Bronchial smooth muscle cell (primary cell): ENCODE data around the gene SP110. TPM values are rescaled to one million over a fixed set of nuclear protein-coding genes. Genes with fewer than 3 reads are reported as not detected.

Experiments used
- total RNA-seq: library from RNA; depleted of rRNA; stranded (reverse); fragments of >200 nt; gene quantifications from 2 replicates; pipeline ENCODE4 v1.2.1, GENCODE V29; 2014

Gene SP110
- 9.9 TPM in 2 replicates for total RNA-seq

DNA sequence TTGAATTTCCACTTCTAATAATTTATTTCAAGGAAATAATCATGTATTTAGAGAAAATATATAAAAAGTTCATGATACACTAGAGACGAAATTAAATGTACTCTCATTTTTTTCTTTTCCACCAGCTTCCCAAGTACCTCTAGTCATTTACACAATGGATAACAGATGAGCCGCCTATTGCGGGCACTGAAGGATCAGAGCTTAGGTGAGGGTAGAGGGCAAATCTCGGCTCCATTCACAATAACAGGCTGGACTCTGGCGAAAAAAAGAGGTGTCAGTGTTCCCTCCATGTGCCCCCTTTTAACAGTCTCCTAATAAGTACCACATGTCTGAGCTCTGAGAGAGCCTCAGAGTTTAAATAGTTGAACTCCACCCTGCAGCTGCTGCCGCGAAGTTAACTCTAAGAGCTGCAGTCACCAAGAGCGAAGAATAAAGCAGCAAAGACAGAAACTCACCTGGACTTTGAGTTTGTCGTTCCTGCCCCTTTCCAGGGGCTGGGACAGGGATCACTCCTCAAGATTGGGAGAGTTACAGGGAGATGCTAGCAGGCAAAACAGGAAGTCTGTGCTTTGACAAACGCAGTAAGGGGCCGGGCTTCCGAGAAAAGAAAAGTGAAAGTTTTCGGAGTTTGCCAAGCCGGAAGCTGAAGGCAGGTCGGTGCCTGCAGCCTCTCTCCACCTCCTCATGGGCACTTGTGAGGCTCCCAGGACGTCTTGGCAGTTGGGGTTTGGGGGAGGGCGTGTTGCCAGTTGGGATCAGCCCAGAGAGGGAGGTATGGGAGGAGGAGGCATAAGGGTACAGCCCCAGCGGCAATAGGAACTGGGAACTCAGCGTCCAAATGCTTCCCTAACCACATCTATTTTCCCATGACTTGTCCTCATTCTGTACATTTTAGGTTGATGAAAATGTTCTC is at the start of gene SP110:
Gene SP110, minus strand, starts transcription at position 566 of the 913 bp plus-strand sequence. CDS start 3,057 bp downstream, outside the sequence.

DNA sequence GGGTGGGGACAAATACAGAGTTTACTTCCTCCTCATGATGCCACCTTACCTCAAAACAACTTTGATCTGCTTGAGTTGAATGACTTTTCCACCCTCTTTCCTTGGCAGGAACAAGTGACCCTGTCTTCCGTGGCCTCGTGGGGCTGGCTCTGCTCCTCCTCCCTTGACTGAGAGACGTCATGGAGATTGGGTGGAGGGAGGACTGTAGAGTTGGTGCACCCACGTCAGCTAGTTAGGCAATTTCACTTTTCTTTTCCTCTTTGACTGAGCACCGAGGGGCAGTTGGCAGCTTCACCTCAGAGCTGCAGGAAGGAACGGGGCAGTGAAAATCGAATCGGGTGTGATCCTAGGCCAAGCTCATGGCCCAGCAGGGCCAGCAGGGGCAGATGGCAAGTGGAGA is 5.7 kb upstream of the SP110 start, which contains the start of gene SP140:
Gene SP140, plus strand, starts transcription at position 251 of the 400 bp plus-strand sequence. Its CDS starts 109 bp downstream, at position 360.

Other genes starting within 250 kb of the SP110 start
- gene SLC16A14, start 151.1 kb downstream of the SP110 start, total RNA-seq, result 1.7 and 6.1 TPM in 2 replicates
- gene SP140, start 5.8 kb upstream of the SP110 start, total RNA-seq, result 0.32 and 0.34 TPM in 2 replicates
- 6.1 and 7.3 TPM in 2 replicates for gene SP140L, start 107.2 kb upstream of the SP110 start, total RNA-seq
- 62.9 and 107 TPM in 2 replicates for gene SP100, start 196.2 kb upstream of the SP110 start, total RNA-seq